GM12872 (cell line): Measurements from ENCODE around the gene THAP10.

Source experiments
- TF ChIP-seq, protein P1 (sequence below): IDR thresholded peaks from 3 replicates; pipeline ENCODE4 v1.5.1; 2011; ENCODE audit warnings: low read depth, mild to moderate bottlenecking, low read length, moderate library complexity; ENCODE audit not compliant: insufficient read depth

THAP10 gene

DNA sequence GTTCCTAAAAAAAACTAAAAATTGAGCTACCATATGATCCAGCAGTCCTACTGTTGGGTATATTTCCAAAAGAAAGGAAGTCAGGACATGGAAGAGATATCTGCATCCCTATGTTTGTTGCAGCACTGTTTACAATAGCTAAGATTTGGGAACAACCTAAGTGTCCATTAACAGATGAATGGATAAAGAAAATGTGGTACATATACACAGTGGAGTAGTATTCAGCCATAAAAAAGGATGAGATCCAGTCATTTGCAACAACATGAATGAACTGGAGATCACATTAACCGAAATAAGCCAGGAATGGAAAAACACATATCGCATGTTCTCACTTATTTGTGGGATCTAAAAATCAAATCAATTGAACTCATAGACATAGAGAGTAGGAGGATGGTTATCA is 29.9 kb upstream of the THAP10 start:
- TF ChIP-seq, protein P1, sequence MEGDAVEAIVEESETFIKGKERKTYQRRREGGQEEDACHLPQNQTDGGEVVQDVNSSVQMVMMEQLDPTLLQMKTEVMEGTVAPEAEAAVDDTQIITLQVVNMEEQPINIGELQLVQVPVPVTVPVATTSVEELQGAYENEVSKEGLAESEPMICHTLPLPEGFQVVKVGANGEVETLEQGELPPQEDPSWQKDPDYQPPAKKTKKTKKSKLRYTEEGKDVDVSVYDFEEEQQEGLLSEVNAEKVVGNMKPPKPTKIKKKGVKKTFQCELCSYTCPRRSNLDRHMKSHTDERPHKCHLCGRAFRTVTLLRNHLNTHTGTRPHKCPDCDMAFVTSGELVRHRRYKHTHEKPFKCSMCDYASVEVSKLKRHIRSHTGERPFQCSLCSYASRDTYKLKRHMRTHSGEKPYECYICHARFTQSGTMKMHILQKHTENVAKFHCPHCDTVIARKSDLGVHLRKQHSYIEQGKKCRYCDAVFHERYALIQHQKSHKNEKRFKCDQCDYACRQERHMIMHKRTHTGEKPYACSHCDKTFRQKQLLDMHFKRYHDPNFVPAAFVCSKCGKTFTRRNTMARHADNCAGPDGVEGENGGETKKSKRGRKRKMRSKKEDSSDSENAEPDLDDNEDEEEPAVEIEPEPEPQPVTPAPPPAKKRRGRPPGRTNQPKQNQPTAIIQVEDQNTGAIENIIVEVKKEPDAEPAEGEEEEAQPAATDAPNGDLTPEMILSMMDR, result no peak

DNA sequence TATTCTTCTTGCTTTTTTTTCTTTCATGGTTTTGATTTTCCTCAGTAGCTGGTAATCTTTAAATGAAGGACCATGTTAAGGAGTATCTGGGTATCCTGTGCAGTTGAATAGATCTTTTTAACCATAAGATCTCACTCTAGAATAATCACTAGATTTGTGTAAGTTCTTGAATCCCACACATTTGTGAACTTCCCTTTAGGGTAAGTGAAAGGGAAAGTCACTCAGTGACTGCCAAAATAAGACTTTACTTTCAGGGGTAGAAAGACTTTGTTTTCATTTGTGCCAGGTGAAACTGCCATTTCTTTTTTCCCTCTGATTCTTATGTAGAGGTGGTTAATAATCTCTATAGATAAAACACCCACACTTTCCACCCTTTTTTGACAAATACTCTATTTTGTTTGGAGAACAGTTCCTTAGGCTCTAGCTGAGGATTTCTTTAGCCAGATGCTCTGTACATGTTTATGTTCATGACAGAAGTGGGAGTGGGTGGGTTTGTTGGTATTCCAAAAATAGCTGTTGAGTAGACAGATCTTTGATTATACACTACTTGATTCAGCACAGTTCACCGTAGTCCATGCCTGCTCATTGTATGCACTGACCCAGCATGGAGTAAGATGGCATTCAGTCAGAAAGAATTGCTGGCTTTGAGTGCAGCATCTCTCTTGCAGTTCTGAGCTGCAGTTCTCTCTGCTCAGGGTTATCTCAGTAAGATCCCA is 28.9 kb upstream of the THAP10 start:
- TF ChIP-seq, protein P1, result no peak

DNA sequence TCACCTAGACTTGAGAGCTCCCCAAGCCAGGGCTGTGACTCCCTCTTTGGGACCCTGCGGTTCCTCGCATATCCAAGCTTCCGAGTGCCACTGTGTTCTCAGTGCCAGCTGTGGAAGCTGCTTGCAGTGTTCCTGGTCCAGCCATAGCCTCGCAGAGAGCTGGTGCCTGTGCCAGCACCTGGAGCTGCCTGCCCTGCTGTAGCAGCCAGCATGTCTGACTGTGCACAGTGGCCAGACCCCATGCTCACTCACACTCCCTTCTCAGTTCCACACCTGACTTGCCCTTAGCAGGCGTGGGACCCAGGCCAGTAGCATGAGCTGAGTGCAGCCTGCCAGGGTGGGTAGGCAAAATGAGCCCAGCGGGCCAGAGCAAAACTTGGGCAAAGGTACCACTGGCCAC is 25.7 kb upstream of the THAP10 start:
- TF ChIP-seq, protein P1, result no peak

DNA sequence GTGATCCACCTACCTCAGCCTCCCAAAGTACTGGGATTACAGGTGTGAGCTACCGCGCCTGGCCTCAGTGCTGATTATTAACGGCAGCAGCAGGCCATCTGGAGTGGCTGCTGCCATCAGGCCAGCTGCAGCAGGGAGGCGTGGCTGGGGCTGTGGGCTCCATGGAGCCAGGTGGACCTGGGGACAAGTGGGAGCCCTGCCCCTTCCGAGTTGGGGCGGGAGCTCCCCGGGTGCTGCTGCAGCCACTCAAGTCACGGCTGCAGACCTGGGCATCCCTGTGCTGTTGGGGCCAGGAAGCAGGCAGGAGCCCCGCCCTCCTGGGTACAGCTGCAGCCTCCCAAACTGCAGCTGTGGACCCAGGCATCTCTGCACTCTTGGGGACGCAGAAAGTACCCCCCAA is 24.3 kb upstream of the THAP10 start:
- TF ChIP-seq, protein P1, result no peak

DNA sequence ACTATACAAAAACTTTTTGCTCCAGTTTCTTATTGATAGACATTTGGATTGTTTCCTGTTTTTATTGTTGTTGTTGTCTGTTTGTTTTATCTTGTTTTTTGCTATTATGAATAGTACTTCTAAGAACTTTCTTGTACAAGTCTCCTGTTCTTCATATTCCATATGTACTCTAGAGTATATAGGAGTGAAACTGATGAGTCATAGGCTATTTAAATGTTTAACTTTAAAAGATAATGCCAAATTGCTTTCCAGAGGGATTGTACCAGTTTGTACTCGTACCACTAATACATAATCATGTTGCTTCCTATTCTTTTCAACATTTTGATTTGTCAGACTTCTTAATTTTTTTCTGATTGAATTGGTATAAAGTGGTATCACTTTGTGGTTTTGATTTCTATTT is 20.0 kb upstream of the THAP10 start:
- TF ChIP-seq, protein P1, result no peak

DNA sequence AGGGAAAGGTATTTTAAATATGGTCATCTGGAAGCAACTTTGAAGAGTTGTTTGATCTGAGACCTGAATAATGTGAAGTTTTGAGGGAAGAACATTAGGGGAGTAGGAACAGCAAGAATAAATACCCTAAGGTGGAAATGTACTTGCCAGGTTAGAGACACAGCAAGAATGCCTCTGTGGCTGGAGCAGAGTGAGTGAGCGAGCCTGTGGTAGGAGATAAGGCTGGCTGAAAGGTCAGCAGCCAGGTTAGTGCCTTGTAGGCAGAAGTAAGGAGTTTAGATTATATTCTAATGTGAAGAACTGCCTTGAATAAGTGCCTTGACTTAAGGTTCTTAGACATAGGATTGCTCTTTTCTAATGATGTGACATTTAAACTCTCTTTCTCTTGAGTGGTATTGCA is 18.7 kb upstream of the THAP10 start:
- TF ChIP-seq, protein P1, result no peak

DNA sequence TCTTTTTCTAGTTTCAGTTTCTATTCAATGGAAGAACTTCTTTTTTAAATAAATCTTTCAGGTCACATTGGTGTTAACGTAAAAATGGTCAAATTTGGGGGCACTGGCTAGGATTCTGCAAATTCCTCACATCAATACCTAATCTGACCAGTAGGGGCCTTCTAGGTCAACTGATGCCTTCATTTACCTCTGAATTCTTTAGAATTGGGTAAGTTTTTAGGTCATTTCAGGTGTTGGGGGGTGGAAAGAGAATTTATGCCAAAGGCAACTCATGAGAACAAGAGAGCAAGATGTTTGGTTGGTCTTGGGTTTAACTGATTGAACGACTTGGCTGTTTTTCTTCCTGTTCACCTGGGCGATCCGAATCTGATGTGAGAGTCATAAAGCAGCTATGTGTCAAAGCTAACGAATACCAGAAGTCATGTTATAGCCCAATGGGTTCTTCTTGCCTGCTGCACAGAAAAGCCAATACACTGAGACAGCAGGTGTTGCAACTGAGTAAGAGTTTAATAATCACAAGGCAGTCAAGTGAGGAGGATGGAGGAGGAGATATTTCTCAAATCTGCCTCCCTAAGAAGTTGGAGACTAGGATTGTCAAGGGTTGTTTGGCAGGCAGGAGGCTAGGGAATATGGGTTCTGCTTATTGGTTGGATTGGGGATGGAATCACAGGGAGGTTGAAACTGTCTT is 15.7 kb upstream of the THAP10 start:
- TF ChIP-seq, protein P1, result peak; percentile 41
